Astrocyte (in vitro differentiated cells and primary cell): ENCODE data around the gene EMP2.

ENCODE experiments used
- EZH2 ChIP-seq: IDR thresholded peaks from 2 replicates; pipeline ENCODE4 v1.6.1; 2012; ENCODE audit warnings: mild to moderate bottlenecking, low read length, inconsistent platforms; ENCODE audit not compliant: insufficient read depth
- TF ChIP-seq, protein P1 (sequence below): IDR thresholded peaks from 2 replicates; pipeline ENCODE4 v1.5.1; 2011; ENCODE audit warnings: low read depth, mild to moderate bottlenecking, inconsistent platforms, low read length, moderate library complexity; ENCODE audit not compliant: insufficient read depth

DNA sequence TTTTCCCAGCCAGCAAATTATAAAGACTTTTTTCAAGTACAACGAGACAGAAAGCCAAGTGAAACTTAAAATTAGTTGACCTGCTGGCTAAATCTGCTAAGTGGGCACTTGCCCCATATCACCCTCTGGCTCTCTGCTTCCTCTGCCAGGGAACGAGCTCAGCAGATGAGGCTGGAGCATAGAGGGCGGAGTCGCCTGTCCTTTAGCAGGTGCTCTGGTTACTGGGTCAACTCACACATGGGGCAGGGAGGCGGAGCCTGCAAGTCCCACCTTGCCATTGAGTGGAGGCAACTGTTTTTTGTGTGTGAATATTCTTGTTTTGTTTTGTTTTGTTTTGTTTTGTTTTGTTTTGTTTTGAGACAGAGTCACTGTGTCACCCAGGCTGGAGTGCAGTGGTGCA is 62.5 kb downstream of the EMP2 start:
- TF ChIP-seq, protein P1, sequence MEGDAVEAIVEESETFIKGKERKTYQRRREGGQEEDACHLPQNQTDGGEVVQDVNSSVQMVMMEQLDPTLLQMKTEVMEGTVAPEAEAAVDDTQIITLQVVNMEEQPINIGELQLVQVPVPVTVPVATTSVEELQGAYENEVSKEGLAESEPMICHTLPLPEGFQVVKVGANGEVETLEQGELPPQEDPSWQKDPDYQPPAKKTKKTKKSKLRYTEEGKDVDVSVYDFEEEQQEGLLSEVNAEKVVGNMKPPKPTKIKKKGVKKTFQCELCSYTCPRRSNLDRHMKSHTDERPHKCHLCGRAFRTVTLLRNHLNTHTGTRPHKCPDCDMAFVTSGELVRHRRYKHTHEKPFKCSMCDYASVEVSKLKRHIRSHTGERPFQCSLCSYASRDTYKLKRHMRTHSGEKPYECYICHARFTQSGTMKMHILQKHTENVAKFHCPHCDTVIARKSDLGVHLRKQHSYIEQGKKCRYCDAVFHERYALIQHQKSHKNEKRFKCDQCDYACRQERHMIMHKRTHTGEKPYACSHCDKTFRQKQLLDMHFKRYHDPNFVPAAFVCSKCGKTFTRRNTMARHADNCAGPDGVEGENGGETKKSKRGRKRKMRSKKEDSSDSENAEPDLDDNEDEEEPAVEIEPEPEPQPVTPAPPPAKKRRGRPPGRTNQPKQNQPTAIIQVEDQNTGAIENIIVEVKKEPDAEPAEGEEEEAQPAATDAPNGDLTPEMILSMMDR, result no peak
- TF ChIP-seq EZH2, result no peak
